NB4 (cell line): Measurements from ENCODE around the gene CNNM4.
A peak's percentile ranks its signal among the peaks of the same experiment; 100 is the strongest.

Source experiments
- DNase-seq: peaks from one replicate; pipeline ENCODE4 v3.0.0; 2010; ENCODE audit warnings: low read depth
- H3K4me3 ChIP-seq: one replicate; pipeline ENCODE4 v1.5.1; 2011; ENCODE audit warnings: mild to moderate bottlenecking, low read depth, low read length, moderate library complexity
- MYC ChIP-seq: IDR thresholded peaks from 2 replicates; pipeline ENCODE4 v1.6.1; 2011; ENCODE audit warnings: low read depth, low read length
- POLR2A ChIP-seq: IDR thresholded peaks from 2 replicates; pipeline ENCODE4 v1.6.1; 2011; ENCODE audit warnings: mild to moderate bottlenecking; ENCODE audit not compliant: insufficient read length; ENCODE audit errors: extremely low read depth
- TF ChIP-seq, protein P1 (sequence below): IDR thresholded peaks from one replicate; pipeline ENCODE4 v1.5.1; 2012; ENCODE audit warnings: low read depth, low read length
- TF ChIP-seq, protein P2 (sequence below): IDR thresholded peaks from 2 replicates; pipeline ENCODE4 v1.6.1; 2011; ENCODE audit warnings: low read depth, low read length

CNNM4 gene

GRCh38 chr2:96848264-96848663 lies 87.6 kb downstream of the CNNM4 start:
- TF ChIP-seq, protein P1, sequence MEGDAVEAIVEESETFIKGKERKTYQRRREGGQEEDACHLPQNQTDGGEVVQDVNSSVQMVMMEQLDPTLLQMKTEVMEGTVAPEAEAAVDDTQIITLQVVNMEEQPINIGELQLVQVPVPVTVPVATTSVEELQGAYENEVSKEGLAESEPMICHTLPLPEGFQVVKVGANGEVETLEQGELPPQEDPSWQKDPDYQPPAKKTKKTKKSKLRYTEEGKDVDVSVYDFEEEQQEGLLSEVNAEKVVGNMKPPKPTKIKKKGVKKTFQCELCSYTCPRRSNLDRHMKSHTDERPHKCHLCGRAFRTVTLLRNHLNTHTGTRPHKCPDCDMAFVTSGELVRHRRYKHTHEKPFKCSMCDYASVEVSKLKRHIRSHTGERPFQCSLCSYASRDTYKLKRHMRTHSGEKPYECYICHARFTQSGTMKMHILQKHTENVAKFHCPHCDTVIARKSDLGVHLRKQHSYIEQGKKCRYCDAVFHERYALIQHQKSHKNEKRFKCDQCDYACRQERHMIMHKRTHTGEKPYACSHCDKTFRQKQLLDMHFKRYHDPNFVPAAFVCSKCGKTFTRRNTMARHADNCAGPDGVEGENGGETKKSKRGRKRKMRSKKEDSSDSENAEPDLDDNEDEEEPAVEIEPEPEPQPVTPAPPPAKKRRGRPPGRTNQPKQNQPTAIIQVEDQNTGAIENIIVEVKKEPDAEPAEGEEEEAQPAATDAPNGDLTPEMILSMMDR, result no peak
- TF ChIP-seq, protein P2, sequence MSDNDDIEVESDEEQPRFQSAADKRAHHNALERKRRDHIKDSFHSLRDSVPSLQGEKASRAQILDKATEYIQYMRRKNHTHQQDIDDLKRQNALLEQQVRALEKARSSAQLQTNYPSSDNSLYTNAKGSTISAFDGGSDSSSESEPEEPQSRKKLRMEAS, result no peak
- TF ChIP-seq POLR2A (no peak), MYC (no peak)
- DNase-seq, result no peak

GRCh38 chr2:96852667-96853066 lies 92.0 kb downstream of the CNNM4 start:
- no peak for DNase-seq
- H3K4me3 ChIP-seq, result no peak overlapping the region
- TF ChIP-seq, protein P2, result no peak
- no peak for TF ChIP-seq MYC
- TF ChIP-seq, protein P1, result no peak
- TF ChIP-seq POLR2A, result no peak

More at GRCh38 chr2:96848264-96848663, 87.6 kb downstream of the CNNM4 start:
- no peak overlapping the region for H3K4me3 ChIP-seq

GRCh38 chr2:96853321-96853720 lies 92.6 kb downstream of the CNNM4 start:
- TF ChIP-seq, protein P1, result no peak
- TF ChIP-seq, protein P2, result no peak
- TF ChIP-seq POLR2A (no peak), MYC (no peak)
- no peak overlapping the region for H3K4me3 ChIP-seq
- DNase-seq, result no peak

DNA sequence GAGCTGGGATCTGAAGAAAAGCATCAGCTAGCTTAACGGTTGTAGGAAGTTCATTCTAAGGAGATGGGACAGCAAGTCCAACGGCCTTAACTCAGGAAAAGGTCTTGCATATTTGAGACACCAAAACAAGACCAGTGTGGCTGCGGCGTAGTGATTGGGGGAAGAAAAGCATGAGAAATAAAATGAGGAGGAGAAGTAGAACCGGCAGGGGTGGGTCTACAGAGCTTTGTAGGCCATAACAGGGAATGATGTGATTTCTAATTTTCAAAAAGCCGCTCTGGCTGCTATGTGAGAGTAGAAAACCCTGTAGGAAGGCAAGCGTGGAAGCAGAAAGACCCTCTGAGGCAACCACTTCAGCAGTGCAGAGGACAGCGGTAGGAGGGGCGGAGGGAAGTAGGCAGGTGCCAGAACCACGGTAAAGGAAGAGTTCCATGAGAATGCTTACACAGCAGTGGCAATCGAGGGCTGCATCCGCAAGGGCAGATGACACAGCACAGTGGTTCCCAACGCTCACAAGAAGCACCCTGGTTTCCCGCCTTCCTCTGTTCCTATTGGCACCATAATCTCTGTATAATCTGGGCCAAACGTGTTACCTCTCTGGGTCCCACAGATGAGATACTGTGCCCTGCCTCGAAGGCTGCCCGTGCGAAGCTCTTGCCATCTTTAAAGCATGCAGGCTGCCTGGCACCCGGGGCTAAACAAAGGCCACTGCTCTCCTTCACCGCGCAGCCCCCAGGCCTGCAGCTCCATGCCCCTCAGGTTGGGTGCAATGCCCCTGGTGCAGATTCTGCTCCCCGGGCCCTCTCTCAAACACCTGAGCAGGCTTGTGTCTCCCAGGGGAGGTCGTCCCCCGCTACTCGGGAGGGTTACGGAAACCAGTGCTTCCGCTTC lies 96.3 kb downstream of the CNNM4 start:
- TF ChIP-seq POLR2A (no peak), MYC (no peak)
- TF ChIP-seq, protein P2, result peak; percentile 41
- TF ChIP-seq, protein P1, result no peak
- DNase-seq, result peak; percentile 69
- H3K4me3 ChIP-seq, result peak overlapping the region; percentile 64

- H3K4me3 ChIP-seq, result peak within 1 kb of the TSS; percentile 64
- DNase-seq, result peak; percentile 99
- peak; percentile 77 for TF ChIP-seq POLR2A
- TF ChIP-seq, protein P1, result peak; percentile 73
- TF ChIP-seq, protein P2, result peak; percentile 42; the same call in 1 of the 2 replicates
- peak; percentile 54 for TF ChIP-seq MYC
Measured at GRCh38 chr2:96857667-96858372, 97.1 kb downstream of the CNNM4 start, which contains the start of gene ANKRD39. ANKRD39 (minus strand) TSS chr2:96858016; CDS start chr2:96857987, 29 bp downstream.
